Pancreas (tissue), 10 donors: Measurements from ENCODE around the gene KLHL14. TPM values are rescaled to one million over a fixed set of nuclear protein-coding genes. Genes with fewer than 3 reads are reported as not detected.

Source experiments
- ATAC-seq, 4 donors: fragments of 200-7000 bp; cut with Tn5 transposase; one replicate each; pipeline versions ENCODE4 v1.8.0 to v1.9.1; 2020; ENCODE audit warnings: mild to moderate bottlenecking in 4 of 4, moderate library complexity in 4 of 4
- DNase-seq, 6 donors: peaks; one replicate each; pipeline ENCODE4 v3.0.0-alpha.2; 2020
- FAIRE-seq: peaks from 2 replicates; lab custom pipeline; 2012; peaks lifted over from hg19 to GRCh38; lab: Jason Lieb, UNC
- H3K27ac ChIP-seq, 4 donors: fragments of 200-600 bp; sonication (generic); 1 replicate in 3 of 4; 2 replicates in 1 of 4; pipeline versions ENCODE4 v1.5.0 to v1.8.0; 2020
- H3K27me3 ChIP-seq, 4 donors: fragments of 200-600 bp; one replicate each; pipeline ENCODE4 v1.8.0; 2021
- H3K36me3 ChIP-seq, 3 donors: fragments of 200-600 bp; sonication (generic) in 1 of 3; one replicate each; pipeline versions ENCODE4 v1.5.0 to v1.8.0; 2020 to 2021
- H3K4me1 ChIP-seq, 3 donors: fragments of 200-600 bp; one replicate each; pipeline ENCODE4 v1.8.0; 2021
- H3K4me3 ChIP-seq, 4 donors: fragments of 200-600 bp; sonication (generic) in 2 of 4; one replicate each; pipeline versions ENCODE4 v1.5.0 to v1.8.0; 2020 to 2021
- H3K9me3 ChIP-seq, 4 donors: fragments of 200-600 bp; one replicate each; pipeline ENCODE4 v1.8.0; 2021
- CTCF ChIP-seq, 4 donors: fragments of 200-600 bp; sonication (generic) in 3 of 4; IDR thresholded peaks; one replicate each; pipeline versions ENCODE4 v1.5.0 to v1.8.0; 2021; ENCODE audit warnings: antibody characterized with exemption in 4 of 4
- WGBS, 2 donors: extraction: QIAGEN DNeasy Blood & Tissue Kit; methylation state at CpG; one replicate each; pipeline ENCODE4 v1.1.7; 2013; 5-methylcytosine and 5-hydroxymethylcytosine counted together
- intact Hi-C, 3 donors: fragments of 100-400 bp; cut with DNase I; formaldehyde crosslinking; loops; one replicate each; pipeline versions ENCODE4 v1.11.1 to v1.14.2; 2022
- polyA plus RNA-seq, 2 donors: library from polyadenylated mRNA; stranded (reverse); fragments of 200-250 nt; gene quantifications; one replicate each; pipeline ENCODE4 v1.2.3, GENCODE V29; 2013
- total RNA-seq, 6 donors: library from RNA; stranded (reverse); fragmentation: NEBNext Ultra II Directional in 4 of 6; extraction: Animal tissue kit (Norgen Biotek cat#: 25700) in 4 of 6; gene quantifications; one replicate each; pipeline versions ENCODE4 v1.2.1 to v1.2.4, GENCODE V29; 2021 to 2023
- donor health status: healthy with polysubstance abuse.
- donor health status: DM: no; HTN: no; CAD: no; lungs with moderate emphysema.
- donor health status: DM: no; HTN: no; CAD: no.
- donor health status: control.
- donor health status: control.
- donor health status: Bipolar disorder and iron deficiency.
- donor health status: DM: yes; HTN: yes; CAD: no.
- donor health status: DM: no; HTN: no; CAD: no.
- donor health status: DM: no; HTN: no; CAD: no.
- donor health status: DM: yes; HTN: yes; CAD: no.

The KLHL14 gene
- total and polyA plus RNA-seq, 8 donors, result 0.06 to 0.21 (median 0.08) TPM; not detected in 3

GRCh38 chr18:32717126-32717525 is 55.7 kb downstream of the KLHL14 start:
- ATAC-seq, result no peak

DNA sequence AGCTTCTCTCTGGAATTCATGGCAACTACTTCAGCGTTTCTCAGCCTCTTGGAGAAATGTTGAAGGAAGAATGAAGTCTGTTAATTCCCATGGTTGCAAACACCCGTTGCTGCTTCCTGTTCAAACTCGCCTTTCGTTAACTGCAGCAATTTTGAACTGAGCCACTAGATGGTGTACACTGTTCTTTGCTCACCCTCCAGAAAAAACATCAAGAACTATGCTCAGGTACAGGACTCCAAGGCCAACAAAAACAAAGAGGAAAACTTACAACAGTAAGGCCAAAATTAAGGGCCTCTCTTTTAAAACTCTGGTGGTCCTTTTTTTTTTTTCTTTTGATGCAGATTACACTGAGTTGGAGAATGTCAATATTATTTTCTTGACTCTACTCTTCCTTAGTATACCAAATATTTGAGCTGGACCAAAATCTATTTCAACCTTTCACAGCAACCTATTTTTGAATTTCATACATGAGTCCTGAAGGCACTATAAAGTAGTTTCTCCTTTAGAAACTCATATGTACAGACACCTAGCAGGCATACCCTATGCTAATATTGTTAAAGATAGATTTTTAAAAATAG is 58.2 kb downstream of the KLHL14 start:
- H3K9me3 ChIP-seq, result no peaks in the 10 kb centered on the region
- intact Hi-C loops, result loop anchor here in 1 of 3 donors (10.0 kb wide), 1 partner anchor 480 kb away; no protein-coding TSS in a partner anchor
- H3K27ac ChIP-seq, result no peak overlapping the region
- peak; percentile 88 to 99 (median 98) for ATAC-seq
- no peaks in the 10 kb centered on the region for H3K4me1 ChIP-seq
- no peak overlapping the region for H3K4me3 ChIP-seq
- peak in 3 of 6 donors; percentile 26 to 60 (median 32) for DNase-seq
- H3K36me3 ChIP-seq, result no peaks in the 10 kb centered on the region
- 0% methylated on average over 4 of the region's 4 CpGs for WGBS, 2 donors
- no peaks in the 10 kb centered on the region for H3K27me3 ChIP-seq
- peak; percentile 59 to 68 (median 64) for TF ChIP-seq CTCF (IDR thresholded peaks at IDR 0.05)
- peak; percentile 77 for FAIRE-seq

More at GRCh38 chr18:32717126-32717525, 55.7 kb downstream of the KLHL14 start:
- TF ChIP-seq CTCF (IDR thresholded peaks at IDR 0.05), result no peak
- no peak overlapping the region for H3K4me3 ChIP-seq
- H3K9me3 ChIP-seq, result no peaks in the 10 kb centered on the region
- H3K36me3 ChIP-seq, result no peaks in the 10 kb centered on the region
- no peaks in the 10 kb centered on the region for H3K4me1 ChIP-seq
- no peak overlapping the region for H3K27ac ChIP-seq
- FAIRE-seq (no peak), DNase-seq (no peak)
- H3K27me3 ChIP-seq, result no peaks in the 10 kb centered on the region
- intact Hi-C loops, result loop anchor here in 1 of 3 donors (10.0 kb wide), 1 partner anchor 478 kb away; no protein-coding TSS in a partner anchor
- WGBS, 2 donors, result 83 to 91% methylated on average over 4 of the region's 4 CpGs

- no peak for ATAC-seq
- no peak for TF ChIP-seq CTCF (IDR thresholded peaks at IDR 0.05)
- 71 to 91% methylated on average over 1 of the region's 1 CpG for WGBS, 2 donors
- H3K36me3 ChIP-seq, result no peaks in the 10 kb centered on the region
- no peak for FAIRE-seq
- H3K4me1 ChIP-seq, result no peaks in the 10 kb centered on the region
- H3K4me3 ChIP-seq, result no peak overlapping the region
- DNase-seq, result no peak
- intact Hi-C loops, result loop anchor here in 1 of 3 donors (10.0 kb wide), 1 partner anchor 482 kb away; no protein-coding TSS in a partner anchor
- no peaks in the 10 kb centered on the region for H3K9me3 ChIP-seq
- no peak overlapping the region for H3K27ac ChIP-seq
- no peaks in the 10 kb centered on the region for H3K27me3 ChIP-seq
Measured at GRCh38 chr18:32712860-32713259, 60.0 kb downstream of the KLHL14 start.

- no peaks in the 10 kb centered on the region for H3K9me3 ChIP-seq
- intact Hi-C loops, result loop anchor here in 1 of 3 donors (10.0 kb wide), 1 partner anchor 483 kb away; no protein-coding TSS in a partner anchor
- H3K36me3 ChIP-seq, result no peaks in the 10 kb centered on the region
- DNase-seq (no peak), ATAC-seq (no peak), FAIRE-seq (no peak)
- H3K27ac ChIP-seq, result no peak overlapping the region
- 70 to 88% methylated on average over 2 of the region's 2 CpGs for WGBS, 2 donors
- TF ChIP-seq CTCF (IDR thresholded peaks at IDR 0.05), result no peak
- no peaks in the 10 kb centered on the region for H3K4me1 ChIP-seq
- H3K27me3 ChIP-seq, result no peaks in the 10 kb centered on the region
- no peak overlapping the region for H3K4me3 ChIP-seq
Measured at GRCh38 chr18:32711862-32712261, 61.0 kb downstream of the KLHL14 start.

DNA sequence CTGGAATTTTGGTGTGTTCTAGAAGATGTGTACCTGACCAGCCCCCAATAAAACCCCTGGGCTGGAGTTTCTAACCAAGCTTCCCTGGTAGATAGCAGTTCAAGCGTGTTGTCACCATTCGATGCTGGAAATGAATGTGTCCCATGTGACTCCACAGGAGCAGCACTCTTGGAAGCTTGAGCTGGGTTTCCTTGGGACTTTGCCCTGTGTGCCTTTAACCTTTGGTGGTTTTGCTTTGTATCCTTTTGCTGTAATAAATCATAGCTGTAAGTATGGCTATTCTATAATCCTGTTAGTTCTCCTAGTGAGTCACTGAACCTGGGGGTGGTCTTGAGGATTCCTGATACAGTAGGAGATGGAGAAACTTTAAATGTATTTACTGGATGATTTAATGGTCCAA is 65.2 kb downstream of the KLHL14 start:
- no peaks in the 10 kb centered on the region for H3K4me1 ChIP-seq
- no peaks in the 10 kb centered on the region for H3K36me3 ChIP-seq
- no peak for TF ChIP-seq CTCF (IDR thresholded peaks at IDR 0.05)
- H3K27me3 ChIP-seq, result no peaks in the 10 kb centered on the region
- ATAC-seq (peak in 3 of 4 donors; percentile 40 to 44 (median 42)), DNase-seq (no peak), FAIRE-seq (no peak)
- WGBS, 2 donors, result 41 to 67% methylated on average over 2 of the region's 2 CpGs
- no peak overlapping the region for H3K4me3 ChIP-seq
- H3K27ac ChIP-seq, result no peak overlapping the region
- no peaks in the 10 kb centered on the region for H3K9me3 ChIP-seq
- intact Hi-C loops, result no loop called here
